ENCODE measurements around the gene DMRT2.

The DMRT2 gene

GRCh38 chr9:1031951-1032601 is 18.1 kb upstream of the DMRT2 start:
- TF ChIP-seq CTCF (IDR thresholded peaks at IDR 0.05; ENCODE audit: low read depth, low read length, missing control alignments), result no peak
- DNase-seq, result no peak
- no peak overlapping the region for H3K27ac ChIP-seq
- in situ Hi-C loops (cut with HindIII; ENCODE audit: low pct_ligation_motif_present, low sequenced_read_pairs), result no loop called here
- no peak overlapping the region for H3K4me3 ChIP-seq (ENCODE audit: low read depth, low read length)
- no peaks in the 10 kb centered on the region for H3K36me3 ChIP-seq (replicated peaks)
- H3K27me3 ChIP-seq (replicated peaks), result no peaks in the 10 kb centered on the region

GRCh38 chr9:1034271-1034670 is 15.9 kb upstream of the DMRT2 start:
- in situ Hi-C loops (cut with HindIII; ENCODE audit: low pct_ligation_motif_present, low sequenced_read_pairs), result no loop called here
- no peak for DNase-seq
- H3K4me3 ChIP-seq (ENCODE audit: low read depth, low read length), result no peak overlapping the region
- H3K27ac ChIP-seq, result no peak overlapping the region
- H3K36me3 ChIP-seq (replicated peaks), result no peaks in the 10 kb centered on the region
- no peak for TF ChIP-seq CTCF (IDR thresholded peaks at IDR 0.05; ENCODE audit: low read depth, low read length, missing control alignments)
- no peaks in the 10 kb centered on the region for H3K27me3 ChIP-seq (replicated peaks)

GRCh38 chr9:1039589-1039988 is 10.6 kb upstream of the DMRT2 start:
- DNase-seq, result no peak

GRCh38 chr9:1042466-1042865 is 7.7 kb upstream of the DMRT2 start:
- Histone ChIP-seq H3K36me3 (replicated peaks) (no peaks in the 10 kb centered on the region), H3K27ac (no peak overlapping the region), H3K27me3 (replicated peaks) (peaks cover 50% of the 10 kb centered on the region), H3K4me3 (ENCODE audit: low read depth, low read length) (no peak overlapping the region)
- no peak for DNase-seq
- in situ Hi-C loops (cut with HindIII; ENCODE audit: low pct_ligation_motif_present, low sequenced_read_pairs), result no loop called here
- no peak for TF ChIP-seq CTCF (IDR thresholded peaks at IDR 0.05; ENCODE audit: low read depth, low read length, missing control alignments)

More at GRCh38 chr9:1039589-1039988, 10.6 kb upstream of the DMRT2 start:
- TF ChIP-seq CTCF (IDR thresholded peaks at IDR 0.05; ENCODE audit: low read depth, low read length, missing control alignments), result no peak
- H3K27me3 ChIP-seq (replicated peaks), result peaks cover 23% of the 10 kb centered on the region
- H3K36me3 ChIP-seq (replicated peaks), result no peaks in the 10 kb centered on the region
- no peak overlapping the region for H3K4me3 ChIP-seq (ENCODE audit: low read depth, low read length)
- no peak overlapping the region for H3K27ac ChIP-seq
- in situ Hi-C loops (cut with HindIII; ENCODE audit: low pct_ligation_motif_present, low sequenced_read_pairs), result no loop called here

GRCh38 chr9:1044643-1045042 is 5.5 kb upstream of the DMRT2 start:
- H3K4me3 ChIP-seq (ENCODE audit: low read depth, low read length), result no peak overlapping the region
- no peak for DNase-seq
- in situ Hi-C loops (cut with HindIII; ENCODE audit: low pct_ligation_motif_present, low sequenced_read_pairs), result no loop called here
- no peaks in the 10 kb centered on the region for H3K36me3 ChIP-seq (replicated peaks)
- peaks cover 70% of the 10 kb centered on the region for H3K27me3 ChIP-seq (replicated peaks)
- no peak for TF ChIP-seq CTCF (IDR thresholded peaks at IDR 0.05; ENCODE audit: low read depth, low read length, missing control alignments)
- H3K27ac ChIP-seq, result no peak overlapping the region
